Right cardiac atrium (tissue), 5 donors: ENCODE measurements around the gene CMTM2. TPM values are rescaled to one million over a fixed set of nuclear protein-coding genes. Genes with fewer than 3 reads are reported as not detected.

Experiments used
- polyA plus RNA-seq: library from polyadenylated mRNA; stranded (reverse); fragments of 200-250 nt; gene quantifications from one replicate; pipeline ENCODE4 v1.2.3, GENCODE V29; 2013
- total RNA-seq, 4 donors: library from RNA; stranded (reverse); fragmentation: NEBNext Ultra II Directional; extraction: Animal tissue kit (Norgen Biotek cat#: 25700); gene quantifications; one replicate each; pipeline ENCODE4 v1.2.1, GENCODE V29; 2021
- donor health status: healthy with polysubstance abuse.
- donor health status: DM: no; HTN: yes; CAD: no.
- donor health status: DM: no; HTN: no; CAD: no.
- donor health status: DM: no; HTN: yes; CAD: no; lungs with severe emphysema.
- donor health status: DM: yes; HTN: yes; CAD: no.

The CMTM2 gene
- total and polyA plus RNA-seq, 5 donors: 0.47 TPM; not detected in 4

Other genes with a start within 250 kb of the CMTM2 start
- gene CDH5, start 212.8 kb upstream of the CMTM2 start, total RNA-seq: 10 to 100 TPM; 22.9 to 47.0 (median 40.9) TPM
- 32.8 TPM for gene CDH5, start 212.8 kb upstream of the CMTM2 start, polyA plus RNA-seq
- 1 to 10 TPM in 3 of 4 donors, under 1 TPM in 1; 0.79 to 1.5 (median 1.2) TPM for gene BEAN1, start 152.2 kb upstream of the CMTM2 start, total RNA-seq
- gene BEAN1, start 152.2 kb upstream of the CMTM2 start, polyA plus RNA-seq: 0.41 TPM
- gene TK2, start 29.3 kb upstream of the CMTM2 start, total RNA-seq: 10 to 100 TPM; 23.6 to 25.6 (median 24.8) TPM
- 18.2 TPM for gene TK2, start 29.3 kb upstream of the CMTM2 start, polyA plus RNA-seq
- 10 to 100 TPM in 3 of 4 donors, 1 to 10 TPM in 1; 8.9 to 19.0 (median 13.3) TPM for gene CKLF, start 26.9 kb upstream of the CMTM2 start, total RNA-seq
- gene CKLF, start 26.9 kb upstream of the CMTM2 start, polyA plus RNA-seq: 17.7 TPM
- gene CMTM1, start 13.0 kb upstream of the CMTM2 start, total RNA-seq: 1 to 10 TPM in 3 of 4 donors, under 1 TPM in 1; 0.82 to 2.6 (median 1.9) TPM
- gene CMTM1, start 13.0 kb upstream of the CMTM2 start, polyA plus RNA-seq: 0.14 TPM
- gene CMTM3, start 25.2 kb downstream of the CMTM2 start, total RNA-seq: 10 to 100 TPM; 10.3 to 17.4 (median 14.8) TPM
- 12.6 TPM for gene CMTM3, start 25.2 kb downstream of the CMTM2 start, polyA plus RNA-seq
- 10 to 100 TPM; 13.2 to 15.9 (median 14.6) TPM for gene CMTM4, start 117.3 kb downstream of the CMTM2 start, total RNA-seq
- gene CMTM4, start 117.3 kb downstream of the CMTM2 start, polyA plus RNA-seq: 7.9 TPM
- 100 to 1,000 TPM in 1 of 4 donors, 10 to 100 TPM in 3; 73.1 to 110 (median 94.2) TPM for gene DYNC1LI2, start 172.1 kb downstream of the CMTM2 start, total RNA-seq
- gene DYNC1LI2, start 172.1 kb downstream of the CMTM2 start, polyA plus RNA-seq: 42.0 TPM
- gene TERB1, start 222.1 kb downstream of the CMTM2 start, total RNA-seq: under 1 TPM in 1 of 4 donors, not detected in 3; 0.22 TPM
- gene TERB1, start 222.1 kb downstream of the CMTM2 start, polyA plus RNA-seq: not detected